ENCODE measurements around the gene SPATA22.

Gene SPATA22

DNA sequence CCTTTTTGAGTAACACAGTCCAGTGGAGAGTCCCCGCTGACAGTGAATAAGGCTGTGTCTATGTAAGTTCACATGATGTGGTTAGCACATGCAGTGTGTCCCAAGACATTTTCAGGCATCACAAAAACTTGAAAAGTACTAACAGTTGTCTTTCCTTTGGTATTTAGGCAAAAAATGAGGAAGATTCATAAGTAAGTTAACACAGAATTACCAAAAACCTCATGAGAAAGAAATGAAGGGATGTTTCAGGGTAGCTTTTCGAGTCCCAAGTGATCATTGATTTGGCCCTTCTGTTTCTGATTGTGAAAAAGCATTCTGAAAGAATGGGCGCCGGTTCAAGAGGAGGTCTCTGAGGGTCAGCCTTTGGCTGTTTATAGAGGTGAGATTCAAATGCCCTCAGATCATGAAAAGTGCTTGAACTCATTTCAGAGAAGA, 3.6 kb upstream of the SPATA22 start:
- Histone ChIP-seq H3K4me2 (ENCODE audit: insufficient read depth, low read length, poor library complexity, severe bottlenecking) (no peak overlapping the region), H3K27ac (replicated peaks; ENCODE audit: low read length) (no peak overlapping the region), H3K23ac (ENCODE audit: low read depth, low read length, poor library complexity) (no peak overlapping the region), H3K9me3 (replicated peaks in 1 of 2; ENCODE audit: control insufficient read depth in 2 of 2, insufficient read depth in 1 of 2, low read depth in 1 of 2, low read length in 2 of 2) (peaks cover 0 to 2% of the 10 kb centered on the region in 2 donors), H2BK15ac (ENCODE audit: low read length) (no peak overlapping the region), H2BK5ac (ENCODE audit: low read length) (no peak overlapping the region), H3K4ac (ENCODE audit: low read length) (no peak overlapping the region), H3K9ac (ENCODE audit: low read depth, low read length, poor library complexity) (no peak overlapping the region), H2BK120ac (ENCODE audit: low read depth, low read length) (no peak overlapping the region), H2BK12ac (ENCODE audit: low read length) (no peak overlapping the region), H3K14ac (ENCODE audit: low read length) (no peak overlapping the region), H4K8ac (ENCODE audit: low read depth, low read length) (no peak overlapping the region), H3K4me1 (ENCODE audit: control insufficient read depth in 2 of 2, insufficient read depth in 1 of 2, low read depth in 1 of 2, low read length in 2 of 2) (no peaks in the 10 kb centered on the region), H2AK5ac (ENCODE audit: low read depth, low read length) (no peak overlapping the region), H3K4me3 (ENCODE audit: low read length in 2 of 2) (no peak overlapping the region), H3K27me3 (ENCODE audit: control insufficient read depth in 3 of 3, insufficient read depth in 3 of 3, low read depth in 1 of 3, low read length in 3 of 3) (peaks cover 0 to 4% (median 0%) of the 10 kb centered on the region in 3 experiments), H3K18ac (ENCODE audit: low read length) (no peak overlapping the region), H3K36me3 (replicated peaks in 1 of 2; ENCODE audit: control insufficient read depth in 2 of 2, insufficient read depth in 2 of 2, low read length in 2 of 2) (no peaks in the 10 kb centered on the region), H3K79me1 (ENCODE audit: low read depth, low read length) (no peaks in the 10 kb centered on the region), H2AFZ (ENCODE audit: low read length) (no peak overlapping the region), H4K91ac (ENCODE audit: low read depth, low read length, poor library complexity) (no peak overlapping the region)
- no CpG with 5 or more reads among the region's 4 CpGs for WGBS, 2 donors (ENCODE audit: extremely low coverage in 2 of 2, insufficient read length in 2 of 2, insufficient replicate concordance in 1 of 2)
- no peak for DNase-seq (ENCODE audit: low spot score)

DNA sequence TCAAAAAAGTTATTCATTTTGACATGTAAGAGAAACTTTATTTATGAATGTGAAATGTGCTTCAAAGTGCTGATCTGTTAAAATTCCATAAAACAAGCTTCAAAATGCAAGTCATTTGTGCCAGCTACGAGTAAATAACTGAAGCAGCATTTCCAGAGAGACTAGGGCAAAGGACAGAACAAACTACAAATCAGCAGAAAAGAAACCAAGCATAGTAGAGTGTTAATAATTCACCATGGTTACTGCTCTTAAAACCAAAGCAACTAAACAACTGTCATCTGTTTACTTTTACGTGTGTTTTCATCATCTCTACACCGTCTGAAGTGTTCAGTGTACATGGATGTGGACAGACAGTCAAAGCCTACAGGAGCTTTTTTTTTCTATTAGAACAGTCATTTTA, 2.6 kb upstream of the SPATA22 start:
- no CpG with 5 or more reads among the region's 3 CpGs for WGBS, 2 donors (ENCODE audit: extremely low coverage in 2 of 2, insufficient read length in 2 of 2, insufficient replicate concordance in 1 of 2)
- no peak for DNase-seq (ENCODE audit: low spot score)
- Histone ChIP-seq H3K9me3 (replicated peaks in 1 of 2; ENCODE audit: control insufficient read depth in 2 of 2, insufficient read depth in 1 of 2, low read depth in 1 of 2, low read length in 2 of 2) (peaks cover 0 to 2% of the 10 kb centered on the region in 2 donors), H3K36me3 (replicated peaks in 1 of 2; ENCODE audit: control insufficient read depth in 2 of 2, insufficient read depth in 2 of 2, low read length in 2 of 2) (no peaks in the 10 kb centered on the region), H3K4me1 (ENCODE audit: control insufficient read depth in 2 of 2, insufficient read depth in 1 of 2, low read depth in 1 of 2, low read length in 2 of 2) (no peaks in the 10 kb centered on the region), H2AFZ (ENCODE audit: low read length) (no peak overlapping the region), H3K9ac (ENCODE audit: low read depth, low read length, poor library complexity) (no peak overlapping the region), H3K27ac (replicated peaks; ENCODE audit: low read length) (no peak overlapping the region), H3K23ac (ENCODE audit: low read depth, low read length, poor library complexity) (no peak overlapping the region), H2BK5ac (ENCODE audit: low read length) (no peak overlapping the region), H3K4ac (ENCODE audit: low read length) (no peak overlapping the region), H2BK12ac (ENCODE audit: low read length) (no peak overlapping the region), H3K18ac (ENCODE audit: low read length) (no peak overlapping the region), H2AK5ac (ENCODE audit: low read depth, low read length) (no peak overlapping the region), H3K14ac (ENCODE audit: low read length) (no peak overlapping the region), H4K91ac (ENCODE audit: low read depth, low read length, poor library complexity) (no peak overlapping the region), H3K79me1 (ENCODE audit: low read depth, low read length) (no peaks in the 10 kb centered on the region), H3K27me3 (ENCODE audit: control insufficient read depth in 3 of 3, insufficient read depth in 3 of 3, low read depth in 1 of 3, low read length in 3 of 3) (no peaks in the 10 kb centered on the region), H3K4me3 (ENCODE audit: low read length in 2 of 2) (no peak overlapping the region), H4K8ac (ENCODE audit: low read depth, low read length) (no peak overlapping the region), H3K4me2 (ENCODE audit: insufficient read depth, low read length, poor library complexity, severe bottlenecking) (no peak overlapping the region), H2BK15ac (ENCODE audit: low read length) (no peak overlapping the region), H2BK120ac (ENCODE audit: low read depth, low read length) (no peak overlapping the region)

- no peak overlapping the region for H2BK120ac ChIP-seq (ENCODE audit: low read depth, low read length)
- no peak overlapping the region for H3K9ac ChIP-seq (ENCODE audit: low read depth, low read length, poor library complexity)
- WGBS, 2 donors (ENCODE audit: extremely low coverage in 2 of 2, insufficient read length in 2 of 2, insufficient replicate concordance in 1 of 2) = no CpG with 5 or more reads among the region's 21 CpGs
- H3K14ac ChIP-seq (ENCODE audit: low read length) = no peak overlapping the region
- H2BK15ac ChIP-seq (ENCODE audit: low read length) = no peak overlapping the region
- H2BK12ac ChIP-seq (ENCODE audit: low read length) = no peak overlapping the region
- no peak overlapping the region for H2BK5ac ChIP-seq (ENCODE audit: low read length)
- DNase-seq (ENCODE audit: low spot score) = no peak
- peak overlapping the region; percentile 7 for H3K18ac ChIP-seq (ENCODE audit: low read length)
- no peaks in the 10 kb centered on the region for H3K36me3 ChIP-seq (replicated peaks in 1 of 2; ENCODE audit: control insufficient read depth in 2 of 2, insufficient read depth in 2 of 2, low read length in 2 of 2)
- H4K91ac ChIP-seq (ENCODE audit: low read depth, low read length, poor library complexity) = no peak overlapping the region
- H3K4ac ChIP-seq (ENCODE audit: low read length) = no peak overlapping the region
- peaks cover 0 to 2% of the 10 kb centered on the region in 2 donors for H3K9me3 ChIP-seq (replicated peaks in 1 of 2; ENCODE audit: control insufficient read depth in 2 of 2, insufficient read depth in 1 of 2, low read depth in 1 of 2, low read length in 2 of 2)
- no peak overlapping the region for H3K27ac ChIP-seq (replicated peaks; ENCODE audit: low read length)
- no peak overlapping the region for H4K8ac ChIP-seq (ENCODE audit: low read depth, low read length)
- H3K4me1 ChIP-seq (ENCODE audit: control insufficient read depth in 2 of 2, insufficient read depth in 1 of 2, low read depth in 1 of 2, low read length in 2 of 2) = no peaks in the 10 kb centered on the region
- H3K4me2 ChIP-seq (ENCODE audit: insufficient read depth, low read length, poor library complexity, severe bottlenecking) = no peak overlapping the region
- no peak overlapping the region for H3K23ac ChIP-seq (ENCODE audit: low read depth, low read length, poor library complexity)
- peak overlapping the region; percentile 71 for H2AK5ac ChIP-seq (ENCODE audit: low read depth, low read length)
- no peaks in the 10 kb centered on the region for H3K79me1 ChIP-seq (ENCODE audit: low read depth, low read length)
- no peak overlapping the region for H2AFZ ChIP-seq (ENCODE audit: low read length)
- no peaks in the 10 kb centered on the region for H3K27me3 ChIP-seq (ENCODE audit: control insufficient read depth in 3 of 3, insufficient read depth in 3 of 3, low read depth in 1 of 3, low read length in 3 of 3)
- H3K4me3 ChIP-seq (ENCODE audit: low read length in 2 of 2) = no peak overlapping the region
Observed at GRCh38 chr17:3472137-3472536, 518 bp upstream of the SPATA22 start.

- no peak overlapping the region for H3K4me2 ChIP-seq (ENCODE audit: insufficient read depth, low read length, poor library complexity, severe bottlenecking)
- H3K4me1 ChIP-seq (ENCODE audit: control insufficient read depth in 2 of 2, insufficient read depth in 1 of 2, low read depth in 1 of 2, low read length in 2 of 2) = no peaks in the 10 kb centered on the region
- no peak overlapping the region for H3K4ac ChIP-seq (ENCODE audit: low read length)
- no peaks in the 10 kb centered on the region for H3K36me3 ChIP-seq (replicated peaks in 1 of 2; ENCODE audit: control insufficient read depth in 2 of 2, insufficient read depth in 2 of 2, low read length in 2 of 2)
- H3K27ac ChIP-seq (replicated peaks; ENCODE audit: low read length) = no peak overlapping the region
- H2AK5ac ChIP-seq (ENCODE audit: low read depth, low read length) = no peak overlapping the region
- H3K27me3 ChIP-seq (ENCODE audit: control insufficient read depth in 3 of 3, insufficient read depth in 3 of 3, low read depth in 1 of 3, low read length in 3 of 3) = no peaks in the 10 kb centered on the region
- H3K18ac ChIP-seq (ENCODE audit: low read length) = no peak overlapping the region
- H2BK12ac ChIP-seq (ENCODE audit: low read length) = no peak overlapping the region
- H3K4me3 ChIP-seq (ENCODE audit: low read length in 2 of 2) = no peak overlapping the region
- WGBS, 2 donors (ENCODE audit: extremely low coverage in 2 of 2, insufficient read length in 2 of 2, insufficient replicate concordance in 1 of 2) = no CpG with 5 or more reads among the region's 5 CpGs
- H3K23ac ChIP-seq (ENCODE audit: low read depth, low read length, poor library complexity) = no peak overlapping the region
- no peak overlapping the region for H4K91ac ChIP-seq (ENCODE audit: low read depth, low read length, poor library complexity)
- no peak overlapping the region for H2BK15ac ChIP-seq (ENCODE audit: low read length)
- no peaks in the 10 kb centered on the region for H3K79me1 ChIP-seq (ENCODE audit: low read depth, low read length)
- H2AFZ ChIP-seq (ENCODE audit: low read length) = no peak overlapping the region
- no peak overlapping the region for H4K8ac ChIP-seq (ENCODE audit: low read depth, low read length)
- H2BK120ac ChIP-seq (ENCODE audit: low read depth, low read length) = no peak overlapping the region
- no peak for DNase-seq (ENCODE audit: low spot score)
- H3K9ac ChIP-seq (ENCODE audit: low read depth, low read length, poor library complexity) = no peak overlapping the region
- no peak overlapping the region for H3K14ac ChIP-seq (ENCODE audit: low read length)
- H3K9me3 ChIP-seq (replicated peaks in 1 of 2; ENCODE audit: control insufficient read depth in 2 of 2, insufficient read depth in 1 of 2, low read depth in 1 of 2, low read length in 2 of 2) = peaks cover 0 to 2% of the 10 kb centered on the region in 2 donors
- no peak overlapping the region for H2BK5ac ChIP-seq (ENCODE audit: low read length)
Observed at GRCh38 chr17:3469529-3469928, 2.1 kb downstream of the SPATA22 start.

Data from neuronal stem cell (in vitro differentiated cells).